ENCODE measurements around the gene PEX19.
"Not testable (repeated sequence)": the region's sequence is repeated elsewhere in the genome, so short reads cannot be mapped to it uniquely, and the experiment has no call there.

PEX19 gene, protein sequence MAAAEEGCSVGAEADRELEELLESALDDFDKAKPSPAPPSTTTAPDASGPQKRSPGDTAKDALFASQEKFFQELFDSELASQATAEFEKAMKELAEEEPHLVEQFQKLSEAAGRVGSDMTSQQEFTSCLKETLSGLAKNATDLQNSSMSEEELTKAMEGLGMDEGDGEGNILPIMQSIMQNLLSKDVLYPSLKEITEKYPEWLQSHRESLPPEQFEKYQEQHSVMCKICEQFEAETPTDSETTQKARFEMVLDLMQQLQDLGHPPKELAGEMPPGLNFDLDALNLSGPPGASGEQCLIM

GRCh38 chr1:160284782-160285344 is at the start of gene PEX19:
Gene PEX19 (minus strand): TSS chr1:160285133. CDS start chr1:160285124, 9 bp downstream.
- peak; percentile 96 for DNase-seq

- DNase-seq, result no peak
These were observed 47.6 kb upstream of the PEX19 start for GRCh38 chr1:160332516-160332915.

DNA sequence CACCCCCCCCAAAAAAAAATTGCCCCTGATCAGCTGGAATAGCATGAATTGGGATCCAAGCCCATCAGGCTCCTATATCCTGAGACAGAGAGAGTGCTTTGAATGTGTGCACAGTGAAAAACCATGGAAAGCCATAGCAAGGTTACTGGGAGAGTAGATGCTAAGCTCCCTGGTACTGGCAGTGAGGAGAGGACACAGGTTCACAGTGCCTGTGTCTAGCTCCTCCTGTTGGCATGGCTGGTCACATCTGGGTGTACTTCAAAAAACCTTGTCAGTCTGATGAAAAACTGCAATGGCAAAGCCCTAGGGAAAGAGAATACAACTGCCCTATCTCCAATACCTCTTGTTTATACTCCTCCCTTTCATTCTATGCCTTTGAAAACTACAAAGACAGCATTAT is 45.2 kb upstream of the PEX19 start:
- peak; percentile 22 for DNase-seq

- DNase-seq, result no peak
These were observed 43.3 kb upstream of the PEX19 start for GRCh38 chr1:160328184-160328583.

- peak; percentile 69 for DNase-seq
These were observed 41.5 kb upstream of the PEX19 start for GRCh38 chr1:160326418-160326817.

- DNase-seq, result no peak
These were observed 40.3 kb upstream of the PEX19 start for GRCh38 chr1:160325252-160325651.

- DNase-seq, result no peak
These were observed 37.9 kb upstream of the PEX19 start for GRCh38 chr1:160322831-160323230.

DNA sequence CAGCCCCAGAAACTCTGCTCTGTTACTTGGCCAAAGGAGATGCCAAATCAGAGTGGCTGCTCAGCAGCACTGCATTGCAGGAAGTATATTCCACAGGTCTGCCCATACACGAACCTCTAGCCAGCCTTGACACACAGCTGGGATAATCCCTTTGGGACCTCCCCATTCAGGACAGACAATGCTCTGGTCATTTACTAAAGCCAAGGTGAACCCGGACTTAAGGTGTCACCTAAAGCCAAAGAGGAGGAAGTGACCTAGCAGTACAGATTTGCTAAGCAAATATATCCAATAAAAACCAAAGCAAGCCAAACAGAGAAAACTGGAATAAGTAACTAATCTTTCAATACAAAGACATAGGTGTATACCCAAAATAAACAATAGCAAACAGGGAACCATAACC is 30.4 kb upstream of the PEX19 start:
- DNase-seq, result no peak

DNA sequence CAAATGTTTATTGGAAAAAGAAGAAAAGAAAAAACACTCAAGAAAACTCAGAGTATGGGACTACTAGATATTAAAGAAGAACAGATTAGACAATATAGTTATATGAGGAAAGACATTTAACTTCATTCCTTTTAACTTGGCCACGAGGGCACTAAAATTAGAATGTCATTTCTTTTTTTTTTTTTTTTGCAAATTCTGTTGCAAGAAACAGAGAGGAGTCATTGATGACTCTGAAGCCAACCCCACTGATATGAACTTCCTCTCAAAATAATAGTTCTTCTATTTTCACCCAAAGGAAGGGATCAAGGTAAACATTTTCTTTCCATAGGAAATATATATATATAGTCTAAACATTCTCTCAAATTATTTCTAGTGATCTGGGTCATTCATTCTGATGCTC is 24.6 kb upstream of the PEX19 start:
- DNase-seq, result no peak

GRCh38 chr1:160309185-160309557 is 24.2 kb upstream of the PEX19 start:
- DNase-seq, result no peak

- DNase-seq, result no peak
These were observed 23.7 kb upstream of the PEX19 start for GRCh38 chr1:160308451-160309184.

DNA sequence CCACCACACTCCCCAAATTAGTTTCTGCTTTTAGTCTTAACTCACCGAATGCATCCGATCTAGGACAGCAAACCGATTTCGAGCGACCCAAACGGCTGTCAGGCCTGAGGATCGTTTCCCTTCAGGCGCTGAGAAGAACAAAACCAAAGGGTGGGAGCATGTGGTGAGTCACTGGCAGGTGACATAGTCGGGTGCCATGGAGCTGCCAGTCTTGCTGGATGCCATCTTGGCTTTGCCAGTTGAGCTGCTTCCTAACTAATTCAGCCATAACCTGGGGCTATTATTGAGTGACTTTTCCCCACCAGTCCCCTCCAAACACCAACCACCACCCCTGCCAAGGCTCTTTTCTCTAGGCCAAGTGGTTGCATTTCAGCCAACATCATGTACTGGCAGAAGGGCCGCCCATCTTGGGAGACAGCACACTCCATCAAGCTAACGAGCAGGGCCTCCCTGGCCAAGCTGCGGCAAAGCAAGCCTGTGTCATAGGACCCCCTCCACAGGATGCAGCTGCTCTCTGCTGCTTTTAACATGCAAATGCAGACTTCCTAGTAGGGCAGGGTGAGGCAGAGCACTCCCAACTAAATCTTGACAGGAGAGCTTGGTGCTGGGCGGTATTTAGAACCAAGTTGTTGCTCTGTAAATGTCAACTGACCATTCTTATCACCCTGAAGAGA is 22.3 kb upstream of the PEX19 start:
- DNase-seq, result peak; percentile 7

- no peak for DNase-seq
These were observed 15.2 kb upstream of the PEX19 start for GRCh38 chr1:160300173-160300572.

- DNase-seq, result no peak
These were observed 11.1 kb upstream of the PEX19 start for GRCh38 chr1:160296036-160296435.

DNA sequence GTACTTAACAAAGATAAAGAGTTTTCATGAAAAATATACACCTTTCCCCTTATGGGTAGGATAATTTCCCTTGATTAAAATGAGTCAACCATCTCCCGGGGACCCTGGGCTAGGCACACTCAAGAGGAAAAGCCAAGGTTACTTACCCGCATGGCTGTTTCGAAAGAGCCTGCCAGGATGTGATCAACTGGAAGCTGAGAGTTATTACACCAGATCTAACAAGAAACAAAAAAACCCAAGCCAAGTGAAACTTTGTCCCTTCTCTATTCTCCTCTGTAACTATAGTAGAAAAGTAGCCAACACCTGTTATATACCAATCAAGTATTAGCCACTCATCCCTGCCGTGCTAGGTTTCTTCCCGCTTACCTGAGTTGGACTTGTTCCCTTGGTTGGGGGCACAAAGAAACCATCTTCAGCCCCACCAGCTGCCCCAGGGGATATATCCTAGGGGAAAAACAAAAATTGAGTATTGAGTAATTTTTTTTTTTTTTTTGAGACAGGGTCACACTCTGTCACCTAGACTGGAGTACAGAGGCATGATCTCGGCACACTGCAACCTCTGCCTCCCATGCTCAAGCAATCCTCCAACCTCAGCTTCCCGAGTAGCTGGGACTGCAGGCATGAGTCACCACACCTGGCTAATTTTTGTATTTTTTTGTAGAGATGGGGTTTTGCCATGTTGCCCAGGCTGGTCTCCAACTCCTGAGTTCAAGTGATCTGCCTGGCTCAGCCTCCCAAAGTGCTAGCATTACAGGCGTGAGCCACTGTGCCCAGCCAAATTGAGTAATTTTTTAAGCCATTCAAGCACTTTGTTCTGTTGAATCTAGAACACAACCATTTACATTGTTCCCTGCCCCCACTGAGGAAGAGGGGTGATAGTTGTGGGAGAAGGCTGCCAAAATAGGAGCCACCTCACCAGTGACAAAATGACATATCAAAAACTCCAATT is 8.4 kb upstream of the PEX19 start:
- no peak for DNase-seq

DNA sequence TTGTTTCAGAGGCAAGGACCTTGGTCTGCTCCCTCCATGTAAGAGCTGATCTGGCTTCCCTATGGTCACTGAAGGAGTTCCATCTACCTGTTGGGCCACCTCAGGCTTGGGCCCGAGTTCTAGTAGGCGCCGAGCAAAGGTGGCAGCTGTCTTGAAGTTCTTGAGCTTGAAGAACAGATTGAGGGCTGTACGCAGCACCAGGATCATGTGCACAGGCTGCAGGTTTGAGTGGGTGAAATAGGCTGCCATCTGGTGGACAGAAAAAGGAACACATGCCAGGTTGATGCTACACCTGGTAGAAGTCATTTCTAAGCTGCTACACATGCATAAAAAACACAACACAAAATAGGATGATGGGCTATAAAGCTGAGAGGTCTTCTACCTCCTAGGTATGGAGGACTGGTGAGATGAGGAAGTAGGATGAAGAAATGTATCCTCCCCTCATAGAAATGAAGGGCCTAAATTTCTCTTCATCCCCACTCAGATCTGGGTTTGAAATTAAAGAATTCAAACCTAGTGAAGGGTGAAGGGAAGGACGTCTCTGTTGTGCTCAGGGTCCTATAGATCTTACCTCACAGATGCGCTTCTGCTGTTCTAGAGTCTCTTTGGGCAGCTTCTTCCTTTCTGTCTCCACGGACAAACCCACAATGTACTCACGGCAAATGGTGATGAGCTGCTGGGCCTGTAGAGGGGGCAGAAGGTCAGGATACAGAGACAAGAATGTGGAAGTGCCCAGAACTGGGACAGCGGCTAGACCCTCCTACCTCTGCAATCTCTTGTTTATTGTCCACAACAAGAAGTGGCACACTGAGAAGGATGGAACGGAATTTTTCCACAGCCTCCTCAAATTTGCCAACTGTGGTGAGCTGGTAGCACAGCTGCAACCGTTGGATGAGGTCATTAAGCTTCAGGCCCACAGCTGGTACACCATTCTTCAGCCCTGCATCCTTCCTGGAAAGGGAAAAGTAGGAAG is 6.6 kb upstream of the PEX19 start:
- DNase-seq, result peak; percentile 80

GRCh38 chr1:160287769-160288168 is 2.8 kb upstream of the PEX19 start:
- not testable (repeated sequence) for DNase-seq

DNA sequence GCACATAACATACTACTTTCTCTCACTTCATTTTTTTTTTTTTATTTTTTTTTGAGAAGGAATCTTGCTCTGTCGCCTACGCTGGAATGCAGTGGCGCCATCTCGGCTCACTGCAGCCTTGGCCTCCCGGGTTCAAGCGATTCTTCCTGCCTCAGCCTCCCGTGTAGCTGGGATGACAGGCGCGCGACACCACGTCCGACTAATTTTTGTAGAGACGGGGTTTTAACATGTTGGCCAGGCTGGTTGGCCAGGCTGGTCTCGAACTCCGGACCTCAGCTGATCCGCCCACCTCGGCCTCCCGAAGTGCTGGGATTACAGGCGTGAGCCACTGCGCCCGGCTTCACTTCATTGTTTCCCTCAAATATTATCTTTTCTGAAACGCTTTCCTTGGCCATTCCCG is 573 bp upstream of the PEX19 start:
- DNase-seq, result no peak

DNA sequence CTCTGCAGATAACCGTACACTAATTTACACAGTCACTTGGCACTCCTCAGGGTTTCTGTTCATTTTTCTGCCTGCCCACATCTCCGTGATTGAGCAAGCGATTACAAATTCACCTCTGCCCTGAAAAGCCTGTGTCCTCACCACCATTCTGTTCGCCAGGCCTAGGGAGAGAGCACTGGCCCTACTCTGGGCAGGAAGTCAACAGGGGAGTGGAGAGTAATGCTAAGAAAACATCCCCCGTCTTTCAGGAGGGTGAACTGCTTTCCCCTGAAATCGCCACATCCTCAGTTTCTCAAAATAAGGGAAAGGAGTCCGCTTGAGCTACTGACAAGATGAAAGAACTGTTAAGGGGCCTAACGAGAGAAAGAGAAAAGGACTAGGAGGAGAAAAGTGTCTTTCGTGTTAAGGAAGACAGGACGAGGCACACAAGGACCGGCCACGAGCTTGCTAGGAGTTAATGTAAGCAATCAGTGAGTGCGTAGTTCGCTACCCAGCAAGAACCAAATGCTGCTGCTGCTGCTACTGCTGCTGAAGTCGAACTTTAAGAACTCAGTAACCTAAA is 632 bp downstream of the PEX19 start:
- peak; percentile 47 for DNase-seq

DNA sequence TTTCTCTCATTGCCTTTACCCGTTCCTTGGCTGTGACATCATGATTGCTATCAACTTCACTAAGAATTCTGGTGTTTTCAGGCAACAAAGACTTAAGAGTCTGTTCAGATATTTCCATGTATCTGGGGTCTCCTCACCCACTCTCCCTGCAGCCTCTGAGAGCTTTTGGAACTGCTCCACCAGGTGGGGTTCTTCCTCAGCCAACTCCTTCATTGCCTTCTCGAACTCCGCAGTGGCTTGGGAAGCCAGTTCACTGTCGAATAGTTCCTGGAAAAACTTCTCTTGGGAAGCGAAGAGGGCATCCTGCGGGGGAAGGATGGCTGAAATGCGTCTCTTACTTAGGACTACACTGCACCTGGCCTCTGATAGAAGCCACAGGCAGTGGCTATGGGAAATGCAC is 2.1 kb downstream of the PEX19 start:
- no peak for DNase-seq

- no peak for DNase-seq
These were observed 6.9 kb downstream of the PEX19 start for GRCh38 chr1:160277987-160278386.
